IPS DF 6.9 (cell line): Measurements from ENCODE around the gene KIF19.
A peak's percentile ranks its signal among the peaks of the same experiment; 100 is the strongest.
"Not testable (repeated sequence)": the region's sequence is repeated elsewhere in the genome, so short reads cannot be mapped to it uniquely, and the experiment has no call there.

Experiments
- DNase-seq: peaks from one replicate; pipeline ENCODE4 v3.0.0-alpha.2; 2013; ENCODE audit warnings: low read depth, low spot score
- H3K27ac ChIP-seq: one replicate; pipeline ENCODE4 v1.5.1; 2013; ENCODE audit warnings: low read length, control low read depth
- H3K27me3 ChIP-seq: 2 replicates; pipeline ENCODE4 v1.6.1; 2013; ENCODE audit warnings: mild to moderate bottlenecking, low read length; ENCODE audit not compliant: control insufficient read depth, insufficient read depth
- H3K36me3 ChIP-seq: 2 replicates; pipeline ENCODE4 v1.6.1; 2013; ENCODE audit warnings: low read length; ENCODE audit not compliant: control insufficient read depth, insufficient read depth
- H3K4me1 ChIP-seq: 2 replicates; pipeline ENCODE4 v1.6.1; 2013; ENCODE audit warnings: low read length; ENCODE audit not compliant: control insufficient read depth, insufficient read depth
- H3K4me3 ChIP-seq: 2 replicates; pipeline ENCODE4 v1.5.1; 2013; ENCODE audit warnings: mild to moderate bottlenecking, low read length
- H3K9me3 ChIP-seq: 2 replicates; pipeline ENCODE4 v1.6.1; 2013; ENCODE audit warnings: low read length, inconsistent platforms; ENCODE audit not compliant: control insufficient read depth, insufficient read depth
- WGBS: extraction: QIAGEN DNeasy Blood & Tissue Kit; methylation state at CpG from one replicate; pipeline ENCODE4 v1.1.7; 2013; ENCODE audit warnings: mixed read lengths, missing lambda C conversion rate; ENCODE audit not compliant: insufficient read length, insufficient coverage; 5-methylcytosine and 5-hydroxymethylcytosine counted together

KIF19 gene, protein sequence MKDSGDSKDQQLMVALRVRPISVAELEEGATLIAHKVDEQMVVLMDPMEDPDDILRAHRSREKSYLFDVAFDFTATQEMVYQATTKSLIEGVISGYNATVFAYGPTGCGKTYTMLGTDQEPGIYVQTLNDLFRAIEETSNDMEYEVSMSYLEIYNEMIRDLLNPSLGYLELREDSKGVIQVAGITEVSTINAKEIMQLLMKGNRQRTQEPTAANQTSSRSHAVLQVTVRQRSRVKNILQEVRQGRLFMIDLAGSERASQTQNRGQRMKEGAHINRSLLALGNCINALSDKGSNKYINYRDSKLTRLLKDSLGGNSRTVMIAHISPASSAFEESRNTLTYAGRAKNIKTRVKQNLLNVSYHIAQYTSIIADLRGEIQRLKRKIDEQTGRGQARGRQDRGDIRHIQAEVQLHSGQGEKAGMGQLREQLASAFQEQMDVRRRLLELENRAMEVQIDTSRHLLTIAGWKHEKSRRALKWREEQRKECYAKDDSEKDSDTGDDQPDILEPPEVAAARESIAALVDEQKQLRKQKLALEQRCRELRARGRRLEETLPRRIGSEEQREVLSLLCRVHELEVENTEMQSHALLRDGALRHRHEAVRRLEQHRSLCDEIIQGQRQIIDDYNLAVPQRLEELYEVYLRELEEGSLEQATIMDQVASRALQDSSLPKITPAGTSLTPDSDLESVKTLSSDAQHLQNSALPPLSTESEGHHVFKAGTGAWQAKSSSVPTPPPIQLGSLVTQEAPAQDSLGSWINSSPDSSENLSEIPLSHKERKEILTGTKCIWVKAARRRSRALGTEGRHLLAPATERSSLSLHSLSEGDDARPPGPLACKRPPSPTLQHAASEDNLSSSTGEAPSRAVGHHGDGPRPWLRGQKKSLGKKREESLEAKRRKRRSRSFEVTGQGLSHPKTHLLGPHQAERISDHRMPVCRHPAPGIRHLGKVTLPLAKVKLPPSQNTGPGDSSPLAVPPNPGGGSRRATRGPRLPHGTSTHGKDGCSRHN

DNA sequence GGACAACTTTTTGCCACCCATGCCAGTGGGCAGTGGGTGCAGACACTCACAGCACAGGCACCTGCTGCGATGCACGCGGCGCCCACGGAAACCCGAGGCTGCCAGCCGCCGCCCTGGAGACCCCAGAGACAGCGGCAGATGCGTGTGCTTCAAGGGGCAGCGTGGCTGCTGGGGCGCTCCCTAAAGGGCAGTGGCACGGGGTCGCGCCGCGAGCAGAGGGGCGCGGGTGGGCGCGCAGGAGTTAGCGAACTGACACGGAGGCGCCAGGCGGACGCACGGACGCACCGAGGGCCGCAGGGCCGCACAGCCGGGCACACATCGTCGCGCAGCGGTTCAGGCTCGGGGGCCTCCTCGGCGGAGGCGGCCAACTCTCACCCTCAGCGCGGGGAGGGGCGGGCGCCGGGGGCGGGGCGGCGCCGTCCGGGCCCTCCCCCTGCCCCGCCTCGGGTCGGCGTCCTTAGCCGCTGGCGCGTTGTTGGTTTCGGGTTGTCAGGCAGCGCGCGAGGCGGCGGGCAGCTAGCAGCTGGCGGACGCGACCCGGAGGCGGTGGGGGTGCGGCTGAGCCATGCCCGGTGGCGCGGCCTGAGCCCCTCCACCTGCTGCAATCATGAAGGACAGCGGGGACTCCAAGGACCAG is at the start of gene KIF19:
Gene KIF19, plus strand, starts transcription at position 484 of the 637 bp plus-strand sequence. Its CDS starts 124 bp downstream, at position 608.
- peaks cover 7% of the 10 kb centered on the region; the same call in 1 of the 2 replicates for H3K27me3 ChIP-seq
- peak within 1 kb of the TSS; percentile 34; the same call in 1 of the 2 replicates for H3K4me3 ChIP-seq
- no CpG with 5 or more reads among the region's 73 CpGs for WGBS
- no peaks in the 10 kb centered on the region for H3K36me3 ChIP-seq
- H3K4me1 ChIP-seq, result peaks cover 4% of the 10 kb centered on the region
- no peaks in the 10 kb centered on the region for H3K9me3 ChIP-seq
- no peak for DNase-seq
- no peak within 1 kb of the TSS for H3K27ac ChIP-seq

DNA sequence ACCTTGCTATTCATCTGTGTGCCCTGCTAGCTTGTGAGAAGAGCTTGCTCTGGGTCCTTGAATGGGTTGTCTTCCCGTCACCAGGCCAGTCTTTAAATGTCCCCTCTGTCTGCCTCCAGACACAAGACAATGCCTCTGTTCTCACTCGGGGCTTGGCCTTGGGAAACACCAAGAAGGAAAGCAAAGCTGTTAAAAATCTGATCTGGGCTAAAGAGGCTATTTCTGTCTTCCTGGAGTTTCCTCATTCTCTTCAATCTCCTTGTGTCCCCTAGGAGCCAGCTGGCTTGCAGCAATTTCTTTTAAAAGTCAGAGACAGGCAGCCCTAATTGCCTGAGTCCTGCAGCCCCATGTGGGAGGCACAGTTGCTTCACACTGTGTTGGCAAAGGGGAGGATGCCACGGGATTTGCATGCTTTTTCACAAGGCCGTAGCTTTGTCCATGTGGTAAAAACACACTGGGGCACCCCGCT is 49.5 kb upstream of the KIF19 start:
- Histone ChIP-seq H3K27ac (no peak overlapping the region), H3K9me3 (no peaks in the 10 kb centered on the region), H3K27me3 (no peaks in the 10 kb centered on the region; the same call in 1 of the 2 replicates), H3K4me3 (no peak overlapping the region), H3K4me1 (peaks cover 2% of the 10 kb centered on the region), H3K36me3 (no peaks in the 10 kb centered on the region)
- no CpG with 5 or more reads among the region's 5 CpGs for WGBS
- DNase-seq, result no peak

DNA sequence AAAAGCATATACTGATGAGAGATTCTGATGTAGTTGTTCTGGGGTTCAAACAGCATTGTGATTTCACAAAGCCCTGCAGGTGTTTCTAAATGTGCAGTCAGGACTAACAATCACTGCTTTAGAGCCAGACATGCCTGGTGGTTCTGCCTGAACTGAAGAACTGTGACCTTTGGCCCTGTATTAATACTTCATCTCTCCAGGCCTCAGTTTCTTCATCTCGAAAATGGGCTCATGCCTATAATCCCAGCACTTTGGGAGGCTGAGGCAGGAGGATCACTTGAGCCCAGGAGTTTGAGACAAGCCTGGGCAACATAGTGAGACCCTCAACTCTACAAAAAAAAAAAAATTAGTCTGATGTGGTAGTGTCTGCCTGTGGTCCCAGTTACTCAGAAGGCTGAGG is 48.1 kb upstream of the KIF19 start:
- Histone ChIP-seq H3K27ac (no peak overlapping the region), H3K4me3 (no peak overlapping the region), H3K36me3 (no peaks in the 10 kb centered on the region), H3K9me3 (no peaks in the 10 kb centered on the region), H3K4me1 (no peaks in the 10 kb centered on the region; the same call in 1 of the 2 replicates), H3K27me3 (no peaks in the 10 kb centered on the region; the same call in 1 of the 2 replicates)
- no CpG with 5 or more reads among the region's 1 CpG for WGBS
- DNase-seq, result no peak

- not testable (repeated sequence) for DNase-seq, H3K27ac ChIP-seq, H3K4me3 ChIP-seq, H3K9me3 ChIP-seq, H3K36me3 ChIP-seq, H3K4me1 ChIP-seq, H3K27me3 ChIP-seq
- WGBS, result no CpG with 5 or more reads among the region's 7 CpGs
Observed at GRCh38 chr17:74279617-74280016, 46.4 kb upstream of the KIF19 start.

DNA sequence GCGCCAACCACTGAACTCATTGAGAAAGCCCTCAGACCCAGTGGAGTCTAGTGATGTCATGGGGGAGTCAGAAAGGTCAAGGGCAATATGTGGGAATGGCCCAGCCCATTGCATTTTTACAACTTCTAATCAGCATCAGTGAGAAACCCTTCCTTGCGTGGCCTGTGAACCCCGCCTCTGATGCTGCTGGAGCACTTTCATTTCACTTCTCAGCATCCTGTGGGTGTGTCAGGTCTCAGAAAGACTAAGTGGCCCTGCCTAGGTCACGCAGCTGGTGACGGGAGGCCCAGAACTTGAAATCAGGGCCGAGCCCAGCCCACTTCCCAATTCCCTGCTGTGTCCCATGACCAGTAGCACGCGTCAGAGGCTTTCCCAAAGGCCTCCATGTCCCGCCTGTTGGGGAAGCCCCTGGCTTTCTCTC is 45.9 kb upstream of the KIF19 start:
- Histone ChIP-seq H3K36me3 (no peaks in the 10 kb centered on the region), H3K4me1 (0 out of 2 replicates have a peak, but pooled peaks cover under 1% of the 10 kb centered on the region), H3K4me3 (no peak overlapping the region), H3K27me3 (no peaks in the 10 kb centered on the region; the same call in 1 of the 2 replicates), H3K27ac (no peak overlapping the region), H3K9me3 (no peaks in the 10 kb centered on the region)
- WGBS, result no CpG with 5 or more reads among the region's 9 CpGs
- no peak for DNase-seq

- H3K36me3 ChIP-seq, result no peaks in the 10 kb centered on the region
Observed at GRCh38 chr17:74281799-74282198, 44.2 kb upstream of the KIF19 start.

GRCh38 chr17:74282274-74282586 is 43.8 kb upstream of the KIF19 start:
- H3K9me3 ChIP-seq, H3K4me1 ChIP-seq, H3K27ac ChIP-seq, H3K27me3 ChIP-seq, H3K4me3 ChIP-seq, H3K36me3 ChIP-seq, DNase-seq: not testable (repeated sequence)
- no CpG with 5 or more reads among the region's 4 CpGs for WGBS

More at GRCh38 chr17:74281799-74282198, 44.2 kb upstream of the KIF19 start:
- Histone ChIP-seq H3K4me1 (0 out of 2 replicates have a peak, but pooled peaks cover 2% of the 10 kb centered on the region), H3K9me3 (no peaks in the 10 kb centered on the region), H3K27me3 (no peaks in the 10 kb centered on the region), H3K4me3 (no peak overlapping the region), H3K27ac (no peak overlapping the region)
- no peak for DNase-seq
- no CpG with 5 or more reads among the region's 20 CpGs for WGBS

GRCh38 chr17:74282587-74283370 is 43.2 kb upstream of the KIF19 start:
- H3K36me3 ChIP-seq, result no peaks in the 10 kb centered on the region
- H3K9me3 ChIP-seq, result no peaks in the 10 kb centered on the region
- H3K4me1 ChIP-seq, result 0 out of 2 replicates have a peak, but pooled peaks cover 2% of the 10 kb centered on the region
- no peaks in the 10 kb centered on the region for H3K27me3 ChIP-seq
- H3K4me3 ChIP-seq, result no peak overlapping the region
- WGBS, result no CpG with 5 or more reads among the region's 9 CpGs
- no peak for DNase-seq
- no peak overlapping the region for H3K27ac ChIP-seq

DNA sequence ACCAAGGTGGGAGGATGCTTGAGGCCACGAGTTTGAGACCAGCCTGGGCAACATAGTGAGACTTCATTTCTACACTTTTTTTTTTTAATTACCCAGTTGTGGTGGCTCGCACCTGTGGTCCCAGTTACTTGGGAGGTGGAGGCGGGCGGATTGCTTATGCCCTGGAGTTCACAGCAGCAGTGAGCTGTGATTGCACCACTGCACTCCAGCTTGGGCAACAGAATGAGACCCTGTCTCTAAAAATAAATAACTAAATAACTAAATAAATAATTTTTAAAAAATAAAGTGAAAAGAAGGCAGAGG is 42.7 kb upstream of the KIF19 start:
- no peak overlapping the region for H3K27ac ChIP-seq

More for the DNA sequence above, 42.7 kb upstream of the KIF19 start:
- 0 out of 2 replicates have a peak, but pooled peaks cover 2% of the 10 kb centered on the region for H3K4me1 ChIP-seq
- no peaks in the 10 kb centered on the region for H3K36me3 ChIP-seq
- no peak for DNase-seq
- H3K9me3 ChIP-seq, result no peaks in the 10 kb centered on the region
- WGBS, result no CpG with 5 or more reads among the region's 4 CpGs
- H3K27me3 ChIP-seq, result no peaks in the 10 kb centered on the region
- no peak overlapping the region for H3K4me3 ChIP-seq
